Renal cortex interstitium (tissue), 11 donors: ENCODE measurements around the gene PLXNC1. TPM values are rescaled to one million over a fixed set of nuclear protein-coding genes. Genes with fewer than 3 reads are reported as not detected.

Experiments used
- DNase-seq, 11 donors: peaks; one replicate each; pipeline ENCODE4 v3.0.0-alpha.2; 2013; ENCODE audit warnings: low read depth in 9 of 11, low spot score in 4 of 11; ENCODE audit errors: extremely low read depth in 1 of 11
- polyA plus RNA-seq, 3 donors: library from polyadenylated mRNA; unstranded; fragments of 120-200 nt; gene quantifications; one replicate each; pipeline ENCODE4 v1.2.1, GENCODE V29; 2013; ENCODE audit not compliant: insufficient read length in 3 of 3

PLXNC1 gene
- polyA plus RNA-seq, 3 donors: 6.4 to 8.1 (median 7.7) TPM

GRCh38 chr12:94267921-94268471 lies 119.6 kb downstream of the PLXNC1 start:
- no peak for DNase-seq

- DNase-seq: no peak
Observed at GRCh38 chr12:94269316-94269999, 121.1 kb downstream of the PLXNC1 start.

GRCh38 chr12:94271351-94271750 lies 123.0 kb downstream of the PLXNC1 start:
- no peak for DNase-seq

GRCh38 chr12:94272280-94272679 lies 123.9 kb downstream of the PLXNC1 start:
- no peak for DNase-seq

- no peak for DNase-seq
Observed at GRCh38 chr12:94273272-94273671, 124.9 kb downstream of the PLXNC1 start.

- DNase-seq: no peak
Observed at GRCh38 chr12:94276725-94277124, 128.3 kb downstream of the PLXNC1 start.

- no peak for DNase-seq
Observed at GRCh38 chr12:94277426-94278000, 129.1 kb downstream of the PLXNC1 start.

- no peak for DNase-seq
Observed at GRCh38 chr12:94280063-94280462, 131.7 kb downstream of the PLXNC1 start.

- DNase-seq: no peak
Observed at GRCh38 chr12:94282675-94283074, 134.3 kb downstream of the PLXNC1 start.

- DNase-seq: no peak
Observed at GRCh38 chr12:94284046-94284445, 135.7 kb downstream of the PLXNC1 start.

GRCh38 chr12:94284859-94285258 lies 136.5 kb downstream of the PLXNC1 start:
- DNase-seq: no peak

GRCh38 chr12:94285943-94286582 lies 137.7 kb downstream of the PLXNC1 start:
- DNase-seq: no peak

- no peak for DNase-seq
Observed at GRCh38 chr12:94286583-94287244, 138.3 kb downstream of the PLXNC1 start.

GRCh38 chr12:94287245-94287628 lies 138.9 kb downstream of the PLXNC1 start:
- DNase-seq: no peak

GRCh38 chr12:94289461-94290312 lies 141.3 kb downstream of the PLXNC1 start:
- DNase-seq: peak in 2 of 11 donors; percentile 9 to 22

- DNase-seq: no peak
Observed at GRCh38 chr12:94290353-94290752, 142.0 kb downstream of the PLXNC1 start.

GRCh38 chr12:94297096-94297699 lies 148.8 kb downstream of the PLXNC1 start:
- no peak for DNase-seq

- DNase-seq: no peak
Observed at GRCh38 chr12:94297876-94298505, 149.6 kb downstream of the PLXNC1 start.
